Measurements from ENCODE around the gene STYXL1.
A peak's percentile ranks its signal among the peaks of the same experiment; 100 is the strongest.

Gene STYXL1

DNA sequence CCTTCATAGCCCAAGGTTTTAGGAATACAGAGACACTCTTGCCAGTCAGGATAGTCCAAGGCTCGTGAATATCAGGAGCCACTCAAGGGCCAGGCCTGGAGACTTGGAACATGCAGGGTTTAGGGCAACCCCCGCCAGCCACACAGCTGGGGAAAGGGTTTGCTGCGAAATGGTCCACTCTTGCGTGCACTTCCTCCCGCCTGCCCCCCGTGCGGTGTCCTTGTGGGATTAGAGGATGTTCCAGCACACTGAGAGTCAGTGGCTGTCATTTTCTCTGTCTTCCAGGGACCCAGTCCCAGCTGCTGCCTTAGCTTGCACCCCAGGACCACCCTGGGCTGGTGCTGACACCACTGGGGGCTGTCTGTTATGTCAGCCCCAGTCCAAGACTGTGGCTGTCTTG, 94.4 kb downstream of the STYXL1 start:
- DNase-seq (ENCODE audit: low read depth), result no peak
- TF ChIP-seq, protein P1, sequence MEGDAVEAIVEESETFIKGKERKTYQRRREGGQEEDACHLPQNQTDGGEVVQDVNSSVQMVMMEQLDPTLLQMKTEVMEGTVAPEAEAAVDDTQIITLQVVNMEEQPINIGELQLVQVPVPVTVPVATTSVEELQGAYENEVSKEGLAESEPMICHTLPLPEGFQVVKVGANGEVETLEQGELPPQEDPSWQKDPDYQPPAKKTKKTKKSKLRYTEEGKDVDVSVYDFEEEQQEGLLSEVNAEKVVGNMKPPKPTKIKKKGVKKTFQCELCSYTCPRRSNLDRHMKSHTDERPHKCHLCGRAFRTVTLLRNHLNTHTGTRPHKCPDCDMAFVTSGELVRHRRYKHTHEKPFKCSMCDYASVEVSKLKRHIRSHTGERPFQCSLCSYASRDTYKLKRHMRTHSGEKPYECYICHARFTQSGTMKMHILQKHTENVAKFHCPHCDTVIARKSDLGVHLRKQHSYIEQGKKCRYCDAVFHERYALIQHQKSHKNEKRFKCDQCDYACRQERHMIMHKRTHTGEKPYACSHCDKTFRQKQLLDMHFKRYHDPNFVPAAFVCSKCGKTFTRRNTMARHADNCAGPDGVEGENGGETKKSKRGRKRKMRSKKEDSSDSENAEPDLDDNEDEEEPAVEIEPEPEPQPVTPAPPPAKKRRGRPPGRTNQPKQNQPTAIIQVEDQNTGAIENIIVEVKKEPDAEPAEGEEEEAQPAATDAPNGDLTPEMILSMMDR (IDR thresholded peaks at IDR 0.05; ENCODE audit: low read length, missing control alignments), result no peak
- no peak overlapping the region for H3K4me3 ChIP-seq (replicated peaks; ENCODE audit: low read depth, low read length)

DNA sequence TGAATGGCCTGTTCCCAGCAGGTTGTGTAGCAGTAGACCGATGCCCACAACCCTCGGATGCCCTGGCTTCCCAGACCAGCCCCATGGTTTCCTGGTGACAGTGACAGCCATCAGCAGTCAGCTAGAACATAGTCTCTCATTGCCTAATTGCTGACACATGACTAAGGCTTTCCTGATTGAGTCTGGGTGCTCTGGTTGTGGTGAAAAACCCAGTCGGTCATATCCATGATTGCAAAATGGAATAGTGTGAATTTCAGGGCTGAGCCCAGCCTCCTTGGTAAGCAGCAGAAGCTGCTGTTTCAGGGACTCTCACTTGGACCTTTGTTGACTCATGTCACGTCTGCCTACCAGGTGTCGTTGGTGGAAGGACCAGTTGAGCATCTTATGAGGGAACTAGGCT, 96.3 kb downstream of the STYXL1 start:
- DNase-seq (ENCODE audit: low read depth), result peak; percentile 87
- TF ChIP-seq, protein P1 (IDR thresholded peaks at IDR 0.05; ENCODE audit: low read length, missing control alignments), result no peak
- no peak overlapping the region for H3K4me3 ChIP-seq (replicated peaks; ENCODE audit: low read depth, low read length)

DNA sequence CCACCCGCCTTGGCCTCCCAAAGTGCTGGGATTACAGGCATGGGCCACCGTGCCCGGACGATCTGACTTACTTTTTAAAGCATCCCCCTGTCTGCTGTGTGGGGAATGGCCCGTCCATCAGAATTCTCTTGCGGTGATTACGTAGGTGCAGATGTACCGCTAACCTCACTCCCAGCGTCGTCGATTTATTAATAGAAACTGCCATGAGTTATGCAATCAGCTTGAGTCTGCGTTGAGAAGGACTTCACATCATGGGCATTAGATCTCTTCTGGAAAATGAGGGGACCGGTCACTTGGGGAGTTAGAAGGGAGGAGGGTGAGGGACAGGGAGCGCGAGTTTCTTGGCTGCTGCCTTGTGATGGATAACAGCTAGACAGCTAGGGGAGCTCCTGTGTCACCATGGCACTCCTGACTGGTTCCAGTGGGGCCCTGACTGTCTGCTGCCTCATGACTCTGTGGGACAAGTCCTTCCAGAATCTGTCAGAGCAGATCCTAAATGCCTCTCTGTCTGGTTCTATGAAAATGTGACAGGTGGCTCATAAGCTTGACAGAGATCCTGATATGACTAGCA, 97.6 kb downstream of the STYXL1 start:
- DNase-seq (ENCODE audit: low read depth), result no peak
- no peak overlapping the region for H3K4me3 ChIP-seq (replicated peaks; ENCODE audit: low read depth, low read length)
- TF ChIP-seq, protein P1 (IDR thresholded peaks at IDR 0.05; ENCODE audit: low read length, missing control alignments), result no peak

DNA sequence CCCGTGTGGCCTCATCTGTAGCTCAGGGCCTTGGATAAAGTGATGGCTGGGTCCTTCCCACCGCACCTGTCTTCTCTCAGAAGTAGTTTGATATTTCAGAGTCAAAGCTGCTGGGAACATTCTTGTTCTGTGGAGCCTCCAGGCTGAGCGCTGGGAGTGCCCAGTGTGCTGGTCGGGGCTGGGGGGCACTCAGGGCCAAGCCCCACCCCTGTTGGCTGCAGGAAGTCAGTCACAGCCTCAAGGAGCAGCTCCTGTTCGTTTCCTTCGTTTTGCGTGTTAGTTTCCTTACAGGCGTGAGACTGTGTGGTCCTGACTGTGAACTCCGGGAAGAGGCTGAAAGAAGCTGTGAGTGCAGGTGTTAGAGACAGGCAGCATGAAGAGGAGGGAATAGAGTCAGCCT, 99.6 kb downstream of the STYXL1 start:
- TF ChIP-seq, protein P1 (IDR thresholded peaks at IDR 0.05; ENCODE audit: low read length, missing control alignments), result no peak
- H3K4me3 ChIP-seq (replicated peaks; ENCODE audit: low read depth, low read length), result no peak overlapping the region
- DNase-seq (ENCODE audit: low read depth), result no peak
